Measurements from ENCODE around the gene RPSA.
"Not testable (repeated sequence)": the region's sequence is repeated elsewhere in the genome, so short reads cannot be mapped to it uniquely, and the experiment has no call there.

Gene RPSA

DNA sequence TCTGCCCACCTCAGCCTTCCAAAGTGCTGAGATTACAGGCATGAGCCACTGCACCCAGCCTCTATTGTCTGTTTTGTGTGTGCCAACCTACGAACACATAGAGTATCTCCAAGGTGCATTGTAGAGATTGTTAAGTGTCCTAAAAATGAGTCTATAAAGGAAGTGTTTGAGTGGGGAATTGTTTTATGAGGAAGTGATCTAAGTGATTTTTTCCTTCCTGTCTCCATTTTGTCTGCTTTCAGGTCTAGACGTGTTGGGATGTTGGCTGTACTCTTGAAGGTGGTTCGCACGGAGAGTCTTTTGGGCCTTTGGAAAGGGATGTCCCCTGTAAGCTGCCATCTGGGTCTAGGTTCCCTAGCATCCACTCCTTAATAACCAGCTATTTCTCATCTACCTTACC is 16.3 kb upstream of the RPSA start:
- DNase-seq, result no peak

DNA sequence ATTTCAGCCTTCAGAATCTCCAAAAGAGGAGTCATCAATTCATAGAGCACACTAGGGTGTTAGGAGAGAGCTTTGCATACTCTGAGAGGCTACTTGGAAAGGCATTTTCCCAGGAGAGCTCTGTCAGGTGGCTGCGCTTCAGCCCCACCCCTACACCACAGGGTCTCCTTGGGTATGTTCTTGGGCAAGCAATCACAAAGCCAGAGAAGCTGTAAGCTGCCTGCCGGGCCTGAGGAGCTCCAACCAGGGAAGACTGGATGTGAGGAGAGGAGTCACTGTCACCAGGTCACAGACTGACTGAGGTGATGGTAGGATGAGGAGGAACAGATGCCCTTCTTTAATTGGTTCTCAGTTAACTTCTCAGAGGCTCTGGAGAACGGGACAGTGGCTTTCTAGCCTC is 9.8 kb upstream of the RPSA start:
- DNase-seq, result no peak

DNA sequence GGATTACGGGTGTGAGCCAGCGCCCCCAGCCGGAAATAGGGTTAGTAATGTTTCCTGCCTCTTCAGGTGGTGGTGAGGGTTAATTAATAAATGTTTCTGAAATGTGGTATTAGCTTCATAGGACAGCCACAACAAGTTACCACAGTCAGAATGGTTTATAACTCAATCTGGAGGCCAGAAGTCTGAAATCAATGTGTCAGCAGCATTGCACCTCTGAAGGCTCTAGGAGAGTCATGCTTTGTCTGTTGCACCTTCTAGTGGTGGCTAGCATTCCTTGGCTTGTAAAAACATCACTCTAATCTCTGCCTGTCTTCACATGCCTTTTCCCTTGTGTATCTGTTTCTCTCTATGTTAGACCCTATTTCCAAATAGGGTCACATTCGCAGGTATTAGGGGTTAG is 7.8 kb upstream of the RPSA start:
- DNase-seq, result no peak

DNA sequence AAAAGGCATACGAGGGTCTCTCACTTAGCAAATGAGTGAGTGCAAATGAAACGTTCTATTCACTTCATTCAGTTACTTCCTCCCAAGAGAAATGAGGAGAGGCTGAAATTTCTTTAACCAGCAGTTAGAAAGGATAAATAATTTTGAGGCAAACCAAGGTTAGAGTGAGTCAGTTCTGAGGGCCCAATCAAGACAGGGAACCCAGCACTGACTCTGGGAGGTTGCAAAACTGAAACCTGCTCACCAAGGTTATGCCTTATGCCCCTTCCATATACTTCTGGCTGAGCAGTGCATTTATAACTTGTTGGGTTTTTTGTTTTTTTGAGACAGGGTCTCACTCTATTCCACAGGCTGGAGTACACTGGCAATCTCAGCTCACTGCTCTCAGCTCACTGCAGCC is 4.5 kb upstream of the RPSA start:
- DNase-seq, result no peak

DNA sequence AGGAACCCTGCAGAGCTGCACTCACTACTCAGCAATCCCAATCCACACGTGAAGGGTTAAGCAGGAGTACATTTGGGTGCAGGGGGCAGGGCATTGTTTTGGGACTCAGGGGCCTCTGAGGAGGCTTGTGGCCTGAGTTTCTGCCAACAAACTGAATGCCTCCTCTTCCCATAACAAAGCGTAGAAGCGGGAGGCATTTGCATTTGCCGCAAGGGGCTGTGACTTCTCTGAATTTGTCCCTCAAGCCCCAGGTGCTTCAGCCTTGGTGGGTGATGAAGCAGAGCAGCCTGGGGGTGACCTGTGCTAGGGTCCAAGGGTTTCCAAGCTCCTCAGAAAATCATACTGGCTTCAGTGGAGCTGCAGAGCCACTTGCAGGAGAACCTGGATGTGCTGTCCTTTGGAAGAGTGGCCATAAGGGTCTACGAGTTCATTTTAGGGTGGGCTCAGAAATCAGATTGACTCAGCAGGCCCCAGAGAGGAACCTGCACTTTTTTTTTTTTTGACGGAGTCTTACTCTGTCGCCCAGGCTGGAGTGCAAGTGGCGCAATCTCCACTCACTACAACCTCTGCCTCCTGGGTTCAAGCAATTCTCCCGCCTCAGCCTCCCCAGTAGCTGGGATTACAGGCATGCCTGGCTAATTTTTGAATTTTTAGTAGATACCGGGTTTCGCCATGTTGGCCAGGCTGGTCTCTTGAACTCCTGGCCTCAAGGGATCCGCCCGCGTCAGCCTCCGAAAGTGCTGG is 1.4 kb upstream of the RPSA start:
- no peak for DNase-seq

DNA sequence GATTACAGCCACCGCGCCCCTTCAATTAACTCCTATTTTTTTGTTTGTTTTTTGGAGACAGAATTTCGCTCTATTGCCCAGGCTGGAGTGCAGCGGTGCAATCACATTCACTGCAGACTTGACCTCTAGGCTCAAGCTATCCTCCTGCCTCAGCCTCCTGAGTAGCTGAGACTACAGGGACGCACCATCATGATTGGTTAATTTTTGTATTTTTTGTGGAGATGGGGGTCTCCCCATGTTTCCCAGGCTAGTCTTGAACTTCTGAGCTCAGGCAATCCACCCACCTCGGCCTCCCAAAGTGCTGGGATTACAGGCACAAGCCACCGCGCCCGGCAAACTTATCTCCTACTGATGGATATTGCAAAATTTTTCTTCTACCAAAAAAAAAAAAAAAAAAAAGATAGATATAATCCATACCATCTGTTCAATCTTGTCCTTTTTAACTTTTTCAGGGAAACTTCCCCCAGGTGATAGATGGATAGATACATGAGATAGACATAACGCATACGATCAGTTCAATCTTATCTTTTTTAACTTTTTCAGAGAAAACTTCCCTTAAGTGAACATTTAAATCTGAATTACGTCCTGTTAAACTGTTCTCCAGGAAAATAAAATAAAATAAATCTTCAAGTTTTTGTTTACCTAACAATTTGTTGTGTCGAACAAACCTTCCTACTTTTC is 693 bp upstream of the RPSA start:
- no peak for DNase-seq

DNA sequence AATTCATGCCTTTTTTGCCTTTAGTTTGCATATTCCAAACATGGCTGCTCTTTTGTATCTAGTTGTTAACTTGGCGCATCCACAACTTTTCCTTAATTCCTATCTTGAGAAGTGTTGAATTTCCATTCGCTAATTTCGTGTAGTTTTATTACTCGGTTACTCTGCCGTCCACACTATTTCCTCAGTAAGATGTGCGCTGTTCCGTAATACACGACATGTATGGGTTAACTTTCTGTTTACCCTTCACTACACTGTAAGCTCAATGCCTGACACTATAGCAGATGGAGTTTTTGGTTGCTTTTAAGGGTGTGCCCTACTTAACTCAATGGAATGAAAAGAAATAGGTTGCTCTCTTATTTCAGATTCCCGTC is 724 bp downstream of the RPSA start:
- DNase-seq, result no peak

DNA sequence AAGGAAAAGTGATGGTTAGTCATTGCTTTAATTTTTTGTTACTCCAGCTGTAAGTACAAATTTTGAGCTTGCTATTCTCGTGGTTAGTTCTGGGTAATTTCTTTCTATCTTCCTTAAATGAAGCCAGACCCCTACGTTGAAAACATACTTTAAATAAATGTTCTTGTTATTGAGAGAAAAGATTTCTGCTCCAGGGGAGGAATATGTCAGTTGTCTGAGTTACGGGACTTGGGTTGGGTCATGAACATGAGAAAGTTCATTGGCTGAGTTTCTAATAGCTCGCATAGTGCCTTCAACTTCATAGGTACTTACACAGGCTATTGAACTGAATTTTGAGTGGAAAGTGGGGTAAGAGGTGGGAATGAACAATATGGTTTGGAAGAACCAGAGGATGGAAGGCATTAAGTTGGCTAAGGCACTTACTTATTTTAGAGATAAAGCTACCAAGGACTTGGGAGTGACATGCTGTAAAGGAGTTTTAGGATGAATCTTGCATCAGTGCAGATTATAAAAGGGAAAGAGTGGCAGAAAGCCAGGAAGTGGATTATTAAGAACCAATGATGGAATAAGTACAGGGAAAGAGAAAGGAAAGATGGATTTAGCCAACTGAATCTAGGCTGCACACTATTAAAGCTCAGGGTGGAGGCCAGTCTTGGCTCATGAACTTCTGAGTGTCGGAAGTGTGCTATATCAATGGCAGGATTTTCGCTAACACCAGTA is 1.4 kb downstream of the RPSA start:
- no peak for DNase-seq

DNA sequence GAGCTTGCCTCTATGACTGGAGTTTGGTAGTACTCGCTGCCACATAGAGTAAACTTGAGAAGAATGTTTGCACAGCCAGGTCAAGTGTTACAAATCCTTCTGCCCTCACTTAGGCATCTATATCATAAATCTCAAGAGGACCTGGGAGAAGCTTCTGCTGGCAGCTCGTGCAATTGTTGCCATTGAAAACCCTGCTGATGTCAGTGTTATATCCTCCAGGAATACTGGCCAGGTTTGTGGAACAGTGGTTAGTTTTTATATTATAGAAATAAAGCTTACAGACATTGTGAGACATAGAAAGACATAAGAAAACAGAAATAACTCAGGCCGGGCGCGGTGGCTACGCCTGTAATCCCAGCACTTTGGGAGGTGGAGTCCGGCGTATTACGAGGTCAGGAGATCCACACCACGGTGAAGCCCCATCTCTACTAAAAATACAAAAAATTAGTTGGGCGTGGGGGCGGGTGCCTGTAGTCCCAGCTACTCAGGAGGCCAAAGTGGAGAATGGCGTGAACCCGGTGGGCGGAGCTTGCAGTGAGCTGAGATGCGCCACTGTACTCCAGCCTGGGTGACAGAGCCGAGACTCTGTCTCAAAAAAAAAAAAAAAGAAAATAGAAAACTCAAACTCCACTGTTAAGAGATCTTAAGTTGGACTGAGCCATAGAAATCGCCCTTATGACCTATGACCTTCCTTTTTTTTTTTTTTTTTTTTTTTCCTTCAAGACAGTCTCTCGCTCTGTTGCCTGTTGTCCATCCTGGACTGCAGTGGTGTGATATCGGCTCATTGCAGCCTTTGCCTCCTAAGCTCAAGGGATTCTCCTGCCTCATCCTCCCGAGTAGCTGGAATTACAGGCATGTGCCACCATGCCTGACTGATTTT is 2.2 kb downstream of the RPSA start:
- peak; percentile 65 for DNase-seq

DNA sequence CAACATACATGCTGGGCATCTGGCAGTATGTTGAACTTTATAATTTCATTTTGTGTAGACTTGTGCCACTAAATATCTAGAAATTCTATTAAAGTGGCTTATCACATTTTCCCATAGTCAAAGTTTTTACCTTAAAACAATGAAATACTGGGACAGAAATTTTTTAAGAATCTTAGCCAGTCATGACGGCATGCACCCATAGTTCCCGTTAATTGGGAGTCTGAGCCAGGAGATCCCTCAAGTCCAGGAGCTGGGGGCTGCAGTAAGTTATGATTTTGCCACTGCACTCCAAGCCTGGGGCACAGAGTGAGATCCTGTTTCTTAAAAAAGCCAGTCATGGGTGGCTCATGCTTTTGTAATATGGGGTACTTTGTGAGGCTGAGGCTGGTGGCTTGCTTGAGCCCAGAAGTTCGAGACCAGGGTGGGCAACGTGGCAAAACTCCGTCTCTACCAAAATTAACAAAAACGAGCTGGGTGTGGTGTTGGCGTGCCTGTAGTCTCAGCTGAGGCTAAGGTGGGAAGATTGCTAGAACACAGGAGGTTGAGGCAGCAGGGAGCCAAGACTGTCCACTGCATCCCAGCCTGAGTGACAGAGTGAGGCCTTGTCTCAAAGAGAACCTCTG is 3.1 kb downstream of the RPSA start:
- DNase-seq, result no peak

DNA sequence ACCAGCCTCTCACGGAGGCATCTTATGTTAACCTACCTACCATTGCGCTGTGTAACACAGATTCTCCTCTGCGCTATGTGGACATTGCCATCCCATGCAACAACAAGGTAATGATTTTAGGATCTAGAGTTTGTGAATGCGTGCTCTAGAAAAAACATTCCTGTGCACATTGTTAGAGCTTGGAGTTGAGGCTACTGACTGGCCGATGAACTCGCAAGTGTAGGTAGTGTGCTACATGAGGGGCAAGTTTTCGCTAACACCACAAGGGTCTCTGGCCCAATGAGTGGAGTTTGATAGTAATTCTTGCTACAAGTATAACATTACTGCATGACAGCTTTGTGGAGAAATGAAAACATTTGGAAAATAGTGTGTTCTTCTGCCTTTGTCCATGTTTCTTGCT is 4.4 kb downstream of the RPSA start:
- DNase-seq, result no peak

DNA sequence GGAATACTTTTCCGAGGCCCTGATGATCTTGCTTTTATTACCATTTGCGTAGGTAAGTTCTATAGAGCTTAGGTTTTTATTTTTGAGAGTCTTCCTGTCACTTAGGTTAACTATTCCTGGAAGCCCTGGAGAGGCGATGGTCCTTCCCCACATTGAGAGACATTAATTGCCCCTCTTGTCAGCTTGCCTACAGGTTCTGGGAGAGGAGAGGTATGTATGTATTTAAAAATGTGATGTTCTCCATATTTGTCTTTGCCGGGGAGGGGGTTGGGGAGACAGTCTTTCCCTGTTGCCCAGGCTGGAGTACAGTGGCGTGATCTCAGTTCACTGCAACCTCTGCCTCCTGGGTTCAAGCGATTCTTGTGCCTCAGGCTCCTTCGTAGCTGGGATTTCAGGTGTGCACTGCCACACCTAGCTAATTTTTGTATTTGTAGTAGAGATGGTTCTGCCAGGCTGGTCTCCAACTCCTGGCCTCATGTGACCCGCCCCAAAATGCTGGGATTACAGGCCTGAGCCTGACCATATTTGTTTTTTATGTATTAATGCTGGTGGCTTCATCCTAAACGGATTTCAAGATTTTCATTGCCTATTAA is 6.2 kb downstream of the RPSA start:
- DNase-seq, result no peak

DNA sequence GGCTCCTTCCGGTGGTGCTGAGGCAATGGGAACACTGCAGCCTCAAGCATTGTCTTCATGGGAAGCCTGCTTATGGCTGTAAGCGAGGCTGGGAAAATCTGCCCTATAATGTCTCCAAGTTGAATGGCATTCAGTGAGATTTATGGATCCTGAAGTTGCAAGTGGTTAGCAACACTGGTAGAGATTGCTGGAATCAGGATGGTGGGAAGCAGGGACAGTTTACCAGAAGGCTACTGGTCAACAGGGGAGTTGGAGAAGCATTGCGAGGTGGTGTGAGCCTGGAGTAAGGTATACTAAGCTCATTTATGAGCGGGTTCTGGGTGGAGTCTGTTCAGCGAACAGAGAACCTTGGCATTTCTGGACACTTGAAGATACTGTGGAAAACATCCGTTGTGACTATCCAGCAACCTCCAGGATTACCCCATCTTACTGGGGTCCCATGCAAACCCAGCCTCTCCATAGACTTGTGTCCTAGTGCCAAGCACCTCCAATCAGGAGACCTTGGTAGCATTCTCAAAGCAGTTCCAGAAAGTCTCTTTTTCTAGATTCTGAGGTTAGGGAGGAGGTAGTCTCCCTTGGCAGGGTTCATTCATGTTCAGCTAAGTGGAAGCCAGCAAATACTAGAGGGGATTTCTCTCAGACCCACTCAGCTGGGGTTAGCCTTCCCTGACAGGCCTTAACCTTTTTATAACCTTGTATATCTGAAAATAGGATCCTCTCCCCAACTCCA is 7.3 kb downstream of the RPSA start:
- DNase-seq, result no peak

DNA sequence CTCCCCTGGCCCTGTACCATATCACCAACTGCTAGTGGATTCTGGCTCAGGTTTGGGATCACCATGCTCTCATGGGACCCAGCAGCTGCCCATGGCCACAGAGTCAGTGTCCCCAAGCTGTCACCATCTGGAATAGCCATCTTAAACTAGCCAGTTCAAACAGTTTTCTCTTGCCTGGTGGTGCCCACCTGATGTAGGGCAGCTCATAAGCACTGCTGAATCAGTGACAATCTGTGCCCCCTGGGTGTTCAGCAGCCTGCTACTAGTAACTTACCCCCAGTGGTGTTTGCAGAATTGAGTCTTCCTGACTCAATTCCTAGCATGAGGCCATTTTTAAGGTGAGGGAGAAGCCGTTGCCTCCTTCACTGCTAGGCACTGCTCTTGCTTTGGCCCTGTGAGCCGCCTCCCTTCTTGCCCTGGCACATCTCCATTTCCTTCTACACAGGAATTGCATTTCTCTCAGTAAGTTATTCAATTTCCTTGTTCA is 7.9 kb downstream of the RPSA start:
- DNase-seq, result peak; percentile 36

DNA sequence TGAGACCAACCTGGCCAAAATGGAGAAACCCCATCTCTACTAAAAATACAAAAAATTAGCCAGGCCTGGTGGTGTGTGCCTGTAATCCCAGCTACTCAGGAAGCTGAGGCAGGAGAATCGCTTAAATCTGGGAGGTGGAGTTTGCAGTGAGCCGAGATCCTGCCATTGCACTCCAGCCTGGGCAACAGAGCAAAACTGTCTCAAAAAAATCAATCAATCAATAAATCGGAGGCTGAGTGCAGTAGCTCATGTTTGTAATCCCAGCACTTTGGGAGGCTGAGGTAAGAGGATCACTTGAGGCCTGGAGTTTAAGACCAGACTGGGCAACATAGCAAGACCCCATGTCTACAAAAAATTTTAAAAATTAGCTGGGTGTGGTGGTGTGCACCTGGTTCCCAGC is 8.8 kb downstream of the RPSA start:
- not testable (repeated sequence) for DNase-seq

DNA sequence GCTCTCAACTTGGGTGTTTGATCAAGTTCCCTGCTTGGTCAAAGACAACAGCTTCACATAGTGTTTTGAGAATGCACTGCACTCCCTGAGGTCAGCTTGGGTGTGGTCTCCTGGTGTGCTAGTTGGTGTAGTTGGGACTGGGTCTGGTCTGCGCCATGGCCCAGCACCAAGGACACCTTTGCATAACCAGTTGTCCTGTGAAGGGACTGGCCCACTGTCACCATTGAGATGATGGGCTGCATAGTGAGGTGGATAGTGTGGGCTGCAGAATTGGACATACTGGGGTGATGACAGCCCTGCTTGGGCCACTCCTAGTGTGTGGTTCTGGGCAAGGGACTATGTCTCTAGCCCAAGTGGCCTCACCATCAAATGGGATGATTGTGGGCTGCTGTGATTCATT is 9.5 kb downstream of the RPSA start:
- no peak for DNase-seq

DNA sequence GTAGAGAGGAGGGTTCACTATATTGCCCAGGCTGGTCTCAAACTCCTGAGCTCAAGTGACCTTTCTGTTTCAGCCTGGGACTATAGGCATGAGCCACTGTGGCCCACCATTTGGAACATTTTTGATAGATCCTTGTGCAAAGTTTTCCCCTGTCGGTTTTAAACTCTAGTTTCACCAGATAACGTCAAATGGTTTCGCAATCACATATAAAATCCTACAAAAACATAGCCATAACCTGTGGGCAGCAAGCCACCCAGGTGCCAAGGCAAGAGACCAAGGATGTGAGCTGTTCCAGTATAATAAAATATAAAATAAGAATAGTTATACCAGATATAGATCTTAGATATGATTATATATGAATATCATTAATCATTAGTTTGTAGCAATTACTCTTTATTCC is 10.5 kb downstream of the RPSA start:
- not testable (repeated sequence) for DNase-seq

DNA sequence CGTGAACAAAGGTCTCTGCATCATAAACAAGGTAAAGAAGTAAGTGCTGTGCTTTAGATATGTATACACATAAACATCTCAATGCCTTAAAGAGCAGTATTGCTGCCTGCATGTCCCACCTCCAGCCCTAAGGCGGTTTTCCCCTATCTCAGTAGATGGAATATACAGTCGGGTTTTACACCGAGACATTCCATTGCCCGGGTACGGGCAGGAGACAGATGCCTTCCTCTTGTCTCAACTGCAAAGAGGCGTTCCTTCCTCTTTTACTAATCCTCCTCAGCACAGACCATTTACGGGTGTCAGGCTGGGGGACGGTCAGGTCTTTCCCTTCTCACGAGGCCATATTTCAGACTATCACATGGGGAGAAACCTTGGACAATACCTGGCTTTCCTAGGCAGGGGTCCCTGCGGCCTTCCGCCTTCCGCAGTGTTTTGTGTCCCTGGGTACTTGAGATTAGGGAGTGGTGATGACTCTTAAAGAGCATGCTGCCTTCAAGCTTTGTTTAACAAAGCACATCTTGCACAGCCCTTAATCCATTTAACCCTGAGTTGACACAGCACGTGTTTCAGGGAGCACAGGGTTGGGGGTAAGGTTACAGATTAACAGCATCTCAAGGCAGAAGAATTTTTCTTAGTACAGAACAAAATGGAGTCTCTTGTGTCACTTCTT is 12.2 kb downstream of the RPSA start:
- not testable (repeated sequence) for DNase-seq

DNA sequence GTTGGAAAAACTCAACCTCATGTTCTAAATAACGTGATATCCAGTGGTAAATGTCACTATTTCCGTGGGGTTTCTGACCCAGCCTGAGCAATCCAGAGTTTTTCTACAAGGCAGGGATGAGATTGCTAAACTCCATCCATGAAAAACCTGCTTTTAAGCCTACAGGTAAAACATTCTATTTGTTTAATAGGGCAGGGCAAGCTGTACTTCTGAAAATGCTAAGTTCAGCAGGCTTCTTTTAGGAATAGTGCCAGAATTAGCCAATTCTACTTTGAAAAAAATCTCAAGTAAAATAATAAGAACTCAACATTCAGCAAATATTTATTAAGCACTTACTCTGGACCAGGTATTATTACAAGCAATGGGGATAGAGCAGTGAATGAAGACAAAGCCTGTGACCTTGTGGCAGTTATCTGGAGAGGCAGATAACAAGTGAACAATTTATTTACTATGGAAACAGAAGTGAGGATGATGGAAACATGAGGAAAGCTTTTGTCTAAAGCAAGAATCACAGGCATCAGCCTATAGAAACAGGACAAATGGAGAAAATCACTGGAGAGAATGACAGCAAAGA is 13.3 kb downstream of the RPSA start:
- DNase-seq, result no peak

DNA sequence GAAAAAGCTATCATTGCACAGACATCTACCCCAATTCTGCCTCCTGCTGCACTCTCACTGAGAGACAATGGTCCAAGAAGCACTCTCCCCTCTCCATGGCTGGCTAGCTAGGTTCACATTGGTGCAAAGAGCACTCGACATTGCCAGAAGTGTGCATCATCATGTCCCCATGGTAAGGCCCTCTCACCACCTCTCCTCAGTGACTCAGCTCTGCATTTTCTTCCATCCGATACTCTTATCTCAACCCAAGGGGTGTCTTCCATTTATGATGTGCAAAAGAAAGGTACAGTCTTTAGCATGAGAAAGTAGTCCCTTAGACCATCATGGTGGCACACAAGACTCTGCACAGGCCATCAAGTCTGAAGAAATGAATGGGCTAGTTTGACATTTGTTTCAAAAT is 14.0 kb downstream of the RPSA start:
- no peak for DNase-seq

Measured in stimulated activated CD8-positive, alpha-beta memory T cell treated with anti-CD3 and anti-CD28 coated beads, Interleukin-4, amount 100 ng/mL, for 48 hours (primary cell).